K562 (cell line): Measurements from ENCODE around the gene TSC22D3. TPM values are rescaled to one million over a fixed set of nuclear protein-coding genes. Genes with fewer than 3 reads are reported as not detected.

ENCODE experiments used
- ATAC-seq: fragments of 200-7000 bp; cut with Tn5 transposase; 3 replicates; pipeline ENCODE4 v1.9.1; 2020; ENCODE audit warnings: moderate library complexity
- BruUV-seq: library from RNA; stranded (reverse); fragments of 400-500 nt; replicated peaks from 2 replicates; lab custom pipeline; 2021; lab: Mats Ljungman, UMichigan
- CTCF ChIA-PET: fragments of 300-600 bp; formaldehyde crosslinking; extraction: SDS; loops from one replicate; lab custom pipeline; 2021; ENCODE audit warnings: low intra/inter-chr PET ratio; lab: Yijun Ruan, JAX
- POLR2A ChIA-PET: fragments of 300-600, 350-650 bp; sonication (Branson Sonifier 250); formaldehyde crosslinking; extraction: SDS; loops from one replicate; lab custom pipeline; 2021; ENCODE audit warnings: antibody characterized with exemption, inconsistent platforms; lab: Yijun Ruan, JAX
- DNase-seq, 4 experiments: peaks; one replicate each; pipeline versions ENCODE4 v3.0.0 to v3.0.0-alpha.2; 2011 to 2018; ENCODE audit warnings: low spot score in 3 of 4, mixed read lengths in 3 of 4; ENCODE audit errors: extremely low read depth in 1 of 4
- FAIRE-seq: peaks from 2 replicates; lab custom pipeline; 2011; peaks lifted over from hg19 to GRCh38; lab: Jason Lieb, UNC
- H2AFZ ChIP-seq: 2 replicates; pipeline ENCODE4 v1.6.0; 2011; ENCODE audit warnings: low read depth, low read length, control low read depth, inconsistent platforms
- H3K27ac ChIP-seq: fragments of 200-600 bp; 3 replicates; pipeline ENCODE4 v1.8.0; 2011; ENCODE audit warnings: low read depth, mild to moderate bottlenecking, control low read depth, inconsistent platforms, low read length, moderate library complexity, mixed read lengths; ENCODE audit errors: extremely low read depth
- H3K27me3 ChIP-seq, 2 experiments: fragments of 300-600 bp in 1 of 2; 2 replicates in 1 of 2; 3 replicates in 1 of 2; pipeline versions ENCODE4 v1.6.0 to v1.8.0; 2011; ENCODE audit warnings: inconsistent platforms in 2 of 2, low read length in 2 of 2, mild to moderate bottlenecking in 1 of 2, mixed read lengths in 1 of 2, moderate library complexity in 1 of 2; ENCODE audit not compliant: control insufficient read depth in 2 of 2, insufficient read depth in 2 of 2
- H3K36me3 ChIP-seq: fragments of 300-600 bp; 3 replicates; pipeline ENCODE4 v1.8.0; 2011; ENCODE audit warnings: mild to moderate bottlenecking, low read length, inconsistent platforms; ENCODE audit not compliant: control insufficient read depth, insufficient read depth
- H3K4me1 ChIP-seq, 2 experiments: fragments of 200-600 bp in 1 of 2; replicated peaks in 1 of 2; 2 replicates in 1 of 2; 3 replicates in 1 of 2; pipeline versions ENCODE4 v1.5.1 to v1.8.0; 2011; ENCODE audit warnings: inconsistent platforms in 2 of 2, low read length in 2 of 2, mild to moderate bottlenecking in 1 of 2, mixed read lengths in 1 of 2, moderate library complexity in 1 of 2; ENCODE audit not compliant: control insufficient read depth in 2 of 2, insufficient read depth in 2 of 2
- H3K4me2 ChIP-seq: 2 replicates; pipeline ENCODE4 v1.6.1; 2011; ENCODE audit warnings: low read length, control low read depth, inconsistent platforms, mixed read lengths; ENCODE audit not compliant: insufficient read depth
- H3K4me3 ChIP-seq: fragments of 200-600 bp; sonication (generic), shearing (Covaris generic); 2 replicates; pipeline ENCODE4 v1.5.1; 2016; ENCODE audit warnings: control low read depth, inconsistent platforms
- H3K79me2 ChIP-seq: fragments of 200-600 bp; 3 replicates; pipeline ENCODE4 v1.8.0; 2011; ENCODE audit warnings: low read length, inconsistent platforms; ENCODE audit not compliant: control insufficient read depth, insufficient read depth
- H3K9ac ChIP-seq, 2 experiments: 2 replicates each; pipeline versions ENCODE4 v1.6.0 to v1.6.1; 2011; ENCODE audit warnings: low read depth in 2 of 2, low read length in 2 of 2, control low read depth in 1 of 2, inconsistent platforms in 1 of 2, mild to moderate bottlenecking in 1 of 2, mixed read lengths in 1 of 2; ENCODE audit not compliant: insufficient read depth in 1 of 2
- H3K9me1 ChIP-seq: one replicate; pipeline ENCODE4 v1.6.0; 2011; ENCODE audit warnings: inconsistent platforms, mild to moderate bottlenecking, low read length, moderate library complexity; ENCODE audit not compliant: control insufficient read depth, insufficient read depth
- H3K9me3 ChIP-seq: replicated peaks from 2 replicates; pipeline ENCODE4 v1.5.1; 2011; ENCODE audit warnings: low read depth, low read length, inconsistent platforms; ENCODE audit not compliant: control insufficient read depth, insufficient read depth
- H4K20me1 ChIP-seq: replicated peaks from 2 replicates; pipeline ENCODE4 v1.6.1; 2011; ENCODE audit warnings: low read length, inconsistent platforms, mixed read lengths; ENCODE audit not compliant: control insufficient read depth, insufficient read depth
- GTF2E2 ChIP-seq: fragments of 200-800 bp; sonication (Bioruptor generic); IDR thresholded peaks from 2 replicates; pipeline ENCODE4 v1.6.1; 2016; ENCODE audit warnings: missing genetic modification characterization, missing compliant biosample characterization
- HDAC2 ChIP-seq: fragments of 450-650 bp; IDR thresholded peaks from 2 replicates; pipeline ENCODE4 v1.6.1; 2016; ENCODE audit warnings: mild to moderate bottlenecking
- KDM2B ChIP-seq: fragments of 250-450 bp; sonication (Bioruptor Pico); IDR thresholded peaks from 2 replicates; pipeline ENCODE4 v1.8.0; 2021; ENCODE audit warnings: mild to moderate bottlenecking, moderate library complexity
- MCM2 ChIP-seq: fragments of 450-650 bp; IDR thresholded peaks from 2 replicates; pipeline ENCODE4 v1.6.1; 2017; ENCODE audit warnings: low read depth, mild to moderate bottlenecking
- ZBTB7A ChIP-seq: IDR thresholded peaks from 2 replicates; pipeline ENCODE4 v1.6.1; 2011; ENCODE audit warnings: low read depth, mild to moderate bottlenecking, low read length, moderate library complexity, borderline replicate concordance; ENCODE audit not compliant: control insufficient read depth
- ZC3H8 ChIP-seq: fragments of 450-650 bp; IDR thresholded peaks from 2 replicates; pipeline ENCODE4 v1.6.1; 2017
- ZNF561 ChIP-seq: fragments of 450-650 bp; formaldehyde crosslinking; conservative IDR thresholded peaks from 2 replicates; pipeline ENCODE4 v1.4.0; 2020; ENCODE audit warnings: mild to moderate bottlenecking, moderate library complexity
- ZNF764 ChIP-seq: fragments of 250-450 bp; sonication (Bioruptor Pico); IDR thresholded peaks from 2 replicates; pipeline ENCODE4 v1.4.0; 2020; ENCODE audit warnings: low read depth, mild to moderate bottlenecking, moderate library complexity
- WGBS: fragments of 100-300 bp; shearing (Covaris generic); methylation state at CpG from one replicate; pipeline ENCODE4 v1.1.6; 2016; ENCODE audit warnings: low coverage, mixed read lengths; ENCODE audit not compliant: insufficient coverage; ENCODE audit errors: missing lambda C conversion rate; 5-methylcytosine and 5-hydroxymethylcytosine counted together
- in situ Hi-C: fragments of 300-500 bp; cut with MboI; formaldehyde crosslinking; loops from 4 replicates; pipeline ENCODE4 v1.15.0; 2018; ENCODE audit warnings: inconsistent platforms, mixed read lengths
- intact Hi-C: fragments of 100-400 bp; cut with micrococcal nuclease; formaldehyde crosslinking; loops from 2 replicates; pipeline ENCODE4 v1.14.2; 2022
- polyA plus RNA-seq, 8 experiments: library from polyadenylated mRNA; depleted of rRNA in 4 of 8; stranded (reverse) in 5 of 8; unstranded in 3 of 8; fragments of >200 nt; fragmentation: Nextera tagmentation in 2 of 8; fragmentation: Illumina TruSeq in 1 of 8; extraction: Ambion mirVana in 2 of 8; extraction: Trizol in 1 of 8; gene quantifications; 2 replicates each; pipeline versions ENCODE4 v1.2.1 to v1.2.3, GENCODE V29; 2011 to 2014; ENCODE audit warnings: inconsistent platforms in 1 of 8, missing spikeins in 1 of 8
- total RNA-seq, 7 experiments: library from RNA; depleted of rRNA in 6 of 7; stranded (reverse); fragments of >200 nt in 6 of 7; fragmentation: Illumina TruSeq in 2 of 7; extraction: Trizol in 2 of 7; gene quantifications; 2 replicates each; pipeline versions ENCODE4 v1.2.1 to v1.2.3, GENCODE V29; 2011 to 2021; ENCODE audit warnings: low replicate concordance in 1 of 7
- TF ChIP-seq, protein P1 (sequence below): fragments of 250-450 bp; sonication (Bioruptor Pico); IDR thresholded peaks from 2 replicates; pipeline ENCODE4 v1.6.1; 2021; ENCODE audit warnings: mild to moderate bottlenecking
- TF ChIP-seq, protein P2 (sequence below): fragments of 150-350 bp; IDR thresholded peaks from 2 replicates; pipeline ENCODE4 v1.6.1; 2014; ENCODE audit warnings: low read depth, mild to moderate bottlenecking, low read length, borderline replicate concordance

The TSC22D3 gene
- total and polyA plus RNA-seq, 9 of the 15 experiments (the other 6 are each of a cell fraction or from before 2014, with no cell fraction given) = 0.48 to 3.0 (median 0.87) TPM

GRCh38 chrX:107748506-107748905 lies 27.1 kb downstream of the TSC22D3 start:
- Histone ChIP-seq H3K4me3 (no peak overlapping the region), H3K79me2 (no peaks in the 10 kb centered on the region), H3K9me3 (no peaks in the 10 kb centered on the region), H3K36me3 (no peaks in the 10 kb centered on the region), H3K27me3 (peaks cover 0 to 7% of the 10 kb centered on the region in 2 experiments; a peak in 1 of 5 replicates), H3K4me2 (no peak overlapping the region), H3K27ac (no peak overlapping the region), H3K4me1 (no peaks in the 10 kb centered on the region), H2AFZ (no peak overlapping the region), H4K20me1 (no peaks in the 10 kb centered on the region), H3K9me1 (no peaks in the 10 kb centered on the region), H3K9ac (no peak overlapping the region)
- no TSS peak for BruUV-seq
- in situ Hi-C loops (no loop called here), intact Hi-C loops (no loop called here)
- FAIRE-seq = no peak
- CTCF ChIA-PET = no interaction called here
- 15% methylated on average over 6 of the region's 6 CpGs for WGBS
- TF ChIP-seq ZC3H8 = no peak
- no peak for TF ChIP-seq ZNF764 (CRISPR knock-in tag)
- TF ChIP-seq ZNF561 (CRISPR knock-in tag) = no peak
- no peak for DNase-seq
- POLR2A ChIA-PET = no interaction called here
- ATAC-seq = no peak

GRCh38 chrX:107747596-107748161 lies 27.9 kb downstream of the TSC22D3 start:
- H3K4me2 ChIP-seq = no peak overlapping the region

More at GRCh38 chrX:107747596-107748161, 27.9 kb downstream of the TSC22D3 start:
- Histone ChIP-seq H3K27me3 (peaks cover 0 to 6% of the 10 kb centered on the region in 2 experiments; a peak in 1 of 5 replicates), H2AFZ (no peak overlapping the region), H3K79me2 (no peaks in the 10 kb centered on the region), H4K20me1 (no peaks in the 10 kb centered on the region), H3K27ac (no peak overlapping the region), H3K9me3 (no peaks in the 10 kb centered on the region), H3K4me1 (peaks cover 2 to 4% of the 10 kb centered on the region in 2 experiments; a peak in 4 of 5 replicates), H3K4me3 (no peak overlapping the region), H3K36me3 (no peaks in the 10 kb centered on the region), H3K9ac (no peak overlapping the region), H3K9me1 (no peaks in the 10 kb centered on the region)
- ATAC-seq = no peak
- in situ Hi-C loops = no loop called here
- CTCF ChIA-PET = no interaction called here
- WGBS = 35% methylated on average over 3 of the region's 3 CpGs
- BruUV-seq = no TSS peak
- POLR2A ChIA-PET = interaction anchor here (0.6 kb wide), 1 partner anchor 192 kb away, joined by 3 read pairs; no protein-coding TSS in a partner anchor
- DNase-seq = no peak
- TF ChIP-seq KDM2B (CRISPR knock-in tag) (no peak), GTF2E2 (tag) (no peak), ZBTB7A (no peak), HDAC2 (no peak), MCM2 (no peak)
- TF ChIP-seq, protein P1, sequence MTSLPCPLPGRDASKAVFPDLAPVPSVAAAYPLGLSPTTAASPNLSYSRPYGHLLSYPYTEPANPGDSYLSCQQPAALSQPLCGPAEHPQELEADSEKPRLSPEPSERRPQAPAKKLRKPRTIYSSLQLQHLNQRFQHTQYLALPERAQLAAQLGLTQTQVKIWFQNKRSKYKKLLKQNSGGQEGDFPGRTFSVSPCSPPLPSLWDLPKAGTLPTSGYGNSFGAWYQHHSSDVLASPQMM = no peak
- TF ChIP-seq, protein P2, sequence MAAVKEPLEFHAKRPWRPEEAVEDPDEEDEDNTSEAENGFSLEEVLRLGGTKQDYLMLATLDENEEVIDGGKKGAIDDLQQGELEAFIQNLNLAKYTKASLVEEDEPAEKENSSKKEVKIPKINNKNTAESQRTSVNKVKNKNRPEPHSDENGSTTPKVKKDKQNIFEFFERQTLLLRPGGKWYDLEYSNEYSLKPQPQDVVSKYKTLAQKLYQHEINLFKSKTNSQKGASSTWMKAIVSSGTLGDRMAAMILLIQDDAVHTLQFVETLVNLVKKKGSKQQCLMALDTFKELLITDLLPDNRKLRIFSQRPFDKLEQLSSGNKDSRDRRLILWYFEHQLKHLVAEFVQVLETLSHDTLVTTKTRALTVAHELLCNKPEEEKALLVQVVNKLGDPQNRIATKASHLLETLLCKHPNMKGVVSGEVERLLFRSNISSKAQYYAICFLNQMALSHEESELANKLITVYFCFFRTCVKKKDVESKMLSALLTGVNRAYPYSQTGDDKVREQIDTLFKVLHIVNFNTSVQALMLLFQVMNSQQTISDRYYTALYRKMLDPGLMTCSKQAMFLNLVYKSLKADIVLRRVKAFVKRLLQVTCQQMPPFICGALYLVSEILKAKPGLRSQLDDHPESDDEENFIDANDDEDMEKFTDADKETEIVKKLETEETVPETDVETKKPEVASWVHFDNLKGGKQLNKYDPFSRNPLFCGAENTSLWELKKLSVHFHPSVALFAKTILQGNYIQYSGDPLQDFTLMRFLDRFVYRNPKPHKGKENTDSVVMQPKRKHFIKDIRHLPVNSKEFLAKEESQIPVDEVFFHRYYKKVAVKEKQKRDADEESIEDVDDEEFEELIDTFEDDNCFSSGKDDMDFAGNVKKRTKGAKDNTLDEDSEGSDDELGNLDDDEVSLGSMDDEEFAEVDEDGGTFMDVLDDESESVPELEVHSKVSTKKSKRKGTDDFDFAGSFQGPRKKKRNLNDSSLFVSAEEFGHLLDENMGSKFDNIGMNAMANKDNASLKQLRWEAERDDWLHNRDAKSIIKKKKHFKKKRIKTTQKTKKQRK = no peak
- no peak for FAIRE-seq
- intact Hi-C loops = no loop called here
